Panc1 (cell line): ENCODE results near the gene MCM9.

Experiments used
- POLR2AphosphoS5 ChIP-seq: IDR thresholded peaks from 2 replicates; pipeline ENCODE4 v1.6.1; 2012; ENCODE audit warnings: mild to moderate bottlenecking, low read depth, low read length, moderate library complexity
- TF ChIP-seq, protein P1 (sequence below): fragments of 450-650 bp; IDR thresholded peaks from 2 replicates; pipeline ENCODE4 v1.5.1; 2017; ENCODE audit warnings: mild to moderate bottlenecking

DNA sequence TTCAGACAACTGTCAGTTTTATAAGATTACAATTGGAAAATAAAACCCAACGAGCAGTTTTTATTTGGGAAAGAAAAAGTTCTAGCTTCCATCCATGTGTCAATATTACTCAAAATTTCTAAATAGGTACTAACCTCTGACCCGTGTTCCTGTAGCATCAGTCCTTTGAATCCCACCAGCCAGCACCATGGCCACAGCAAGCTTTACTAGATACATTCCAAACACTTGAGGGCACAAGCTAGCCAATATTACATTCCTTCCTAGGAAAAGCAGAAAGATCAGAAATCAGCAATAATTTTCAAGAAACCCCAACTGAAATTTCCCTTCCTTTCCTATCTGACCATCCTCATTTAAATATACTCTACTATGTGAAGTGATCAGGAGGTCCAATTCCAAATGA lies 21.8 kb downstream of the MCM9 start:
- TF ChIP-seq, protein P1, sequence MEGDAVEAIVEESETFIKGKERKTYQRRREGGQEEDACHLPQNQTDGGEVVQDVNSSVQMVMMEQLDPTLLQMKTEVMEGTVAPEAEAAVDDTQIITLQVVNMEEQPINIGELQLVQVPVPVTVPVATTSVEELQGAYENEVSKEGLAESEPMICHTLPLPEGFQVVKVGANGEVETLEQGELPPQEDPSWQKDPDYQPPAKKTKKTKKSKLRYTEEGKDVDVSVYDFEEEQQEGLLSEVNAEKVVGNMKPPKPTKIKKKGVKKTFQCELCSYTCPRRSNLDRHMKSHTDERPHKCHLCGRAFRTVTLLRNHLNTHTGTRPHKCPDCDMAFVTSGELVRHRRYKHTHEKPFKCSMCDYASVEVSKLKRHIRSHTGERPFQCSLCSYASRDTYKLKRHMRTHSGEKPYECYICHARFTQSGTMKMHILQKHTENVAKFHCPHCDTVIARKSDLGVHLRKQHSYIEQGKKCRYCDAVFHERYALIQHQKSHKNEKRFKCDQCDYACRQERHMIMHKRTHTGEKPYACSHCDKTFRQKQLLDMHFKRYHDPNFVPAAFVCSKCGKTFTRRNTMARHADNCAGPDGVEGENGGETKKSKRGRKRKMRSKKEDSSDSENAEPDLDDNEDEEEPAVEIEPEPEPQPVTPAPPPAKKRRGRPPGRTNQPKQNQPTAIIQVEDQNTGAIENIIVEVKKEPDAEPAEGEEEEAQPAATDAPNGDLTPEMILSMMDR = no peak; the same call in 1 of the 2 replicates
- TF ChIP-seq POLR2AphosphoS5 = no peak
